CD4-positive, alpha-beta T cell treated with Interleukin-6 at 100 ng/mL for 8 hours (primary cell): ENCODE data around the gene GOLGA6L26.
"Not testable (repeated sequence)": the region's sequence is repeated elsewhere in the genome, so short reads cannot be mapped to it uniquely, and the experiment has no call there.

Source experiments
- DNase-seq: peaks from one replicate; pipeline ENCODE4 v3.0.0-alpha.2; 2020; ENCODE audit warnings: mixed read lengths, low spot score

Gene GOLGA6L26, protein sequence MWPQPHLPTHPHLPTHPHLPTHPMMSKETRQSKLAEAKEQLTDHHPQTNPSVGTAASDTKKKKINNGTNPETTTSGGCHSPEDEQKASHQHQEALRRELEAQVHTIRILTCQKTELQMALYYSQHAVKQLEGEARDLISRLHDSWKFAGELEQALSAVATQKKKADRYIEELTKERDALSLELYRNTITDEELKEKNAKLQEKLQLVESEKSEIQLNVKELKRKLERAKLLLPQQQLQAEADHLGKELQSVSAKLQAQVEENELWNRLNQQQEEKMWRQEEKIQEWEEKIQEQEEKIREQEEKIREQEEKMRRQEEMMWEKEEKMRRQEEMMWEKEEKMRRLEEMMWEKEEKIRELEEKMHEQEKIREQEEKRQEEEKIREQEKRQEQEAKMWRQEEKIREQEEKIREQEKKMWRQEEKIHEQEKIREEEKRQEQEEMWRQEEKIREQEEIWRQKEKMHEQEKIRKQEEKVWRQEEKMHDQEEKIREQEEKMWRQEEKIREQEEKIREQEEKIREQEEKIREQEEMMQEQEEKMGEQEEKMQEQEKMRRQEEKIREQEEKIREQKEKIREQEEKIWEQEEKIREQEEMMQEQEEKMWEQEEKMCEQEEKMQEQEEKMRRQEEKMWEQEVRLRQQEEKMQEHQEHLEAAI

DNA sequence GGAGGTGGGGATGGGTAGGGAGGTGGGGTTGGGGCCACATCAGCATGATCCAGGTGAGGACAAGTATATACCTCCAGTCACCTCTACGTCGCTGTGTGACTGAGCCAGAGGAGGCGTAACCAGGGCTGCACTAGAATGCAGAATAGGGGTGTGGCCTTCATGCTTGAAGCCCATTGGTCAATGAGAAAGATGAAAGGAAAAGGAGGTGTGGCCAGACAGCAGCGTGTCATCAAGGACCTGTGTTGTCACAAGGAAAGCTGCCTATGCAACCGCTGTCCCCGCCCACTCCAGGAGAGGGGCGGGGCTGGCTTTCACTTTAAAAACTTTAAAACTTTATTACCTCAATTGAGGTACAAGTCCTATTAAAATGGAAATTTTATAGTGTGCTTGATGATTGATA lies at the start of gene GOLGA6L26:
GOLGA6L26 (minus strand) TSS at position 101 of the 400 bp plus-strand sequence; CDS start at position 40, 61 bp downstream.
- not testable (repeated sequence) for DNase-seq

DNA sequence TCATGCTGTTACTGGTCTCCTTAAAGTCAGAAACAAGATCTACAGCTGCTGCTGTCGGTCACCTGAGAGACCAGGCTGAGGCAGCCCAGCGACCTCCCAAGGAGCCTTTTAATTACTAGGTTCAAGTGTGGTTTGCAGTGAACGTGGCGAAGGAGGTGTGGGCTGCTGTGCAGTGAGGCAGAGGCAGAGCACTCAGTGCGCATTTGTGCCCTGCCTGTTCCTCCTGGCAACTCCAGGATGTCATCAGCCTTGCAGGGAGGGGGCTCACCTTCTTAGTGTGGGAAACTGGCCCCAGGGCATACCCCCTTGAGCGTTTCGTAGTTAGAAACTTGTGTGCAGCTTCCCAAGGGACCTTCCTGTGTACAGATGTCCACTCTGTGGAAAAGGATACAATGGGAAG lies 47.2 kb upstream of the GOLGA6L26 start:
- not testable (repeated sequence) for DNase-seq

DNA sequence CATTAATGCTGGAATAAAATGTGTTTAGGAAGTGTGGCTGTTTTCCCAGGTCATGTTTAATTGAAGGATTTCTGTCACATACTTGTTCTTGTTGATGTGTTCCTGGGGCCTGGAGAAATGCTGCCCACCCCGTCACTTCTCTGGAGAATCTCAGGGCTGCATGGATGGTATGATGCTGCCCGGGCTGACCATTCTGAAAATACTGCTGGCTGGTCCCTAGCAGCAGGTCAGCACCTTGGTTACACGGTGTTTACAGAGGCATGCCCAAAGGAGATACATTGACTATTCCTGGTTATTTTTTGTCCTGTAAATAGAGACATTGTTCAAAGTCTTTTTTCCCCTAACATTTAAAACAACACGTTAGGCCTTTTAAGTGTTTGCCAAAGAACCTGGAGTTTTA lies 46.7 kb upstream of the GOLGA6L26 start:
- DNase-seq: not testable (repeated sequence)

DNA sequence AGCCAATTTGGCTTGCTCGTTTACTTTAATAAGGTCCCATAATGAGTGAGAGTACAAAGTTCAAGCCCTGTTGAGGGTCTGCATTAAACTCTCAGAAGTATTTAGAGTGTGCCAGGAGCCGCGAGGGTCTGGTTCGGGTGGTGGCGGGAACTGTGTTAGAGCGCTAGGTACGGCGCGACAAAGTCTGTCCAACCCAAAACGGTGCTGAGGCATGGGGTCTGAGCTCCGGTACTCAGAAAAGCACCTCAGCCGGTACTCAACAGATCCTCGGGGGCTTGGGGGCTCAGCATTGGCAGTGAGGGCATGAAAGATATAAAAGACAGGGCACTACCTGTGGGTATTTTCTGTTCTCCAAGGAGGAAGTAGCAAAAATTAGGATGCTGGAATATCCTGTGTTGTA lies 45.0 kb upstream of the GOLGA6L26 start:
- DNase-seq: not testable (repeated sequence)

DNA sequence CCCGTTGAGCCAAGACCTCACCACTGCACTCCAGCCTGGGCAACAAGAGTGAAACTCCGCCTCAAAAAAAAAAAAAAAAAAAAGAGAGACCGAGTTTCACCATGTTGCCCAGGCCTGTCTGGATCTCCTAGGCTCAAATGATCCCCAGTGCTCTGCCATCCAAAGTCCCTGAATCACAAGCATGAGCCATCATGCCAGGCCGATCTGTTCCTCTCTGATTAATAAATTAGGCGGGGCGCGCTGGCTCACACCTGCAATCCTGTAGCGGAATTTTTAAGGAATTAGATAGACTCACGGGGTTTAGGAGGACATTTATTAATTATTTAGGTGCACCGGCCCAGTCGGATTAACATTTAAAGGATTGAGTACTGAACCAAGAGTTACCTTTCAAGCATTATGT lies 40.2 kb upstream of the GOLGA6L26 start:
- DNase-seq: not testable (repeated sequence)

DNA sequence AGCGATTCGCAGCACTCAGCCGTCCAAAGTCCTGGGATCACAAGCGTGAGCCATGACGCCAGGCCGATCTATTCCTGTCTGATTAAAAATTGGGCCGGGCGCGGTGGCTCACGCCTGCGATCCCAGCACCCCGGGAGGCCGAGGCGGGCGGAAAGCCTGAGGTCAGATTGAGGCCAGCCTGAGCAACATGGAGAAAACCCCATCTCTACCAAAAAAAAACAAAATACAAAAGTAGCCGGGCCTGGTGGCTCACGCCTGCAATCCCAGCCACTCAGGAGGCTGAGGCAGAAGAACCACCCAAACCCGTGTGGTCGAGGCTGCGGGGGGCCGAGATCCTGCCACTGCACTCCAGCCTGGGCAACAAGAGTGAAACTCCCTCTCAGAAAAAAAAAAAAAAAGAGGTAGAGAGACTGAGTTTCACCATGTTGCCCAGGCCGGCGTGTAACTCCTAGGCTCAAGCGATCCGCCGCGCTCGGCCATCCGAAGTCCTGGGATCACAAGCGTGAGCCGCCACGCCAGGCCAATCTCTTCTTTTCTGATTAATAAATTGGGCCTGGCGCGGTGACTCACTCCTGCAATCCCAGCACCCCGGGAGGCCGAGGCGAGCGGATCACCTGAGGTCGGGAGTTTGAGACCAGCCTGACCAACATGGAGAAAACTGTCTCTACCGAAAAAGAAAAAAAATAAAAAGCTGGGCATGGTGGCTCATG lies 39.0 kb upstream of the GOLGA6L26 start:
- not testable (repeated sequence) for DNase-seq

DNA sequence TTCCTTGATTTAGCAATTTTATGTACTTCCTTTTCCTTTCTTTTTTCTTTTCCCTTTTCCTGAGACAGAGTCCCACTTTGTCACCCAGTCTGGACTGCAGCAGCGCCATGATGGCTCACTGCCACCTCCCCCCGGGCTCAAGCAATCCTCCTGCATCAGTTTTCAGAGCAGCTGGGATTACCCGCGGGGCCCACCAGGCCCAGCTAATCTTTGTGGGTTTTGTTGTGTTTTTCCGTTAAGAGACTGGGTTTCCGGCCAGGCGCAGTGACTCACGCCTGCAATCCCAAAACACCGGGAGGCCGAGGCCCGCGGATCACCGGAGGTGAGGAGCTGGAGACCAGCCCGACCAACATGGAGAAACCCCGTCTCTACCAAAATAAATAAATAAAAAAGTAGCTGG lies 38.3 kb upstream of the GOLGA6L26 start:
- no peak for DNase-seq

DNA sequence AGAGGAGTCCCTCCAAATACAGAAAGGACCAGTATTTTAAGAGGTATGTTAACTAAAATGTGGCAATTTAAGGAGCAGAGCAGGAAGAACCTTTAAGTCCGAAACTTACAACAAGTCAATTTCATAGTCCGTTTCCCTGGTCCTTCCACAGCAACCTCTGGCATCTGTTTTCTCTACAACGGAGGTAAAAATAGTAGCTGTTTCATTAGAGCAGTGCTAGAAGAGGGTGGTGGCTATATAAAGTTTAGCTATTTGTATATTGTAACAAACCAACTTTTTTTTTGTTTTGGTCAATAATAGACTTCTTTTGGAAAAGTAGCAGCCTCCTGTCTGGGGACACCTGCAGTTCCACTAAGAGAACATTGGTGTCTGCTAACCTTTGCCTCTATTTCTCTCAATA lies 37.9 kb upstream of the GOLGA6L26 start:
- DNase-seq: not testable (repeated sequence)

DNA sequence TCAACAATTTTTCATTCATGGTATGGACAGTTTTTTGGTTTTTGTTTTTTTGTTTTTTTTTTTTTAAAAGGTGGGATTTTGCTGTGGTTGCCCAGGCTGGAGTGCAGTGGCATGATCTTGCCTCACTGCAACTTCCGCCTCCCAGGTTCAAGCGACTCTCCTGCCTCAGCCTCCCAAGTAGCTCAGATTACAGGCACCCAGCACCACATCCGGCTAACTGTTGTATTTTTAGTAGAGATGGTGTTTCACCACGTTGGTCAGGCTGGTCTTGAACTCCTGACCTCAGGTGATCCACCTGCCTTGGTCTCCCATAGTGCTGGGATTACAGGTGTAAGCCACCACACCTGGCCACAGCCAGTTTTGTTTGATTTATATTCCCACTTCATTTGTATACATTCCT lies 37.1 kb upstream of the GOLGA6L26 start:
- not testable (repeated sequence) for DNase-seq

DNA sequence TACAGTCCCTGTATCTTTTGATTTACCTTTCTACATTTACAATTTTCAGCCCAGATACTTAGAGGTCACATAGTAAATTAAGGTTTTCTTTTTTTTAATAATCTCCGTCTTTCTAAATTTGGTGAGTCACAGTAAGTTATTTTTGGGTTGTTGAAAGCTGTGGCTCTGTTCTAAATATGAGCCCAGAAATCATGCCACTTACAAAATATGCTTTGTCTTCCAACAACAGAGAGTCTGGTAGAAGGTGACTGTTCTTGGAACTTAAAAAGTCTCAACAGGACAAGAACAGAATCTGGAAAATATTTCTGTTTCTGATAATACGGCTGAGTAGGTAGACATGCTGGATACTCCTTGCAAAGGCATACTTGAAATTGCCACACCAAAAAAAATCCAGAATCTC lies 36.6 kb upstream of the GOLGA6L26 start:
- no peak for DNase-seq

DNA sequence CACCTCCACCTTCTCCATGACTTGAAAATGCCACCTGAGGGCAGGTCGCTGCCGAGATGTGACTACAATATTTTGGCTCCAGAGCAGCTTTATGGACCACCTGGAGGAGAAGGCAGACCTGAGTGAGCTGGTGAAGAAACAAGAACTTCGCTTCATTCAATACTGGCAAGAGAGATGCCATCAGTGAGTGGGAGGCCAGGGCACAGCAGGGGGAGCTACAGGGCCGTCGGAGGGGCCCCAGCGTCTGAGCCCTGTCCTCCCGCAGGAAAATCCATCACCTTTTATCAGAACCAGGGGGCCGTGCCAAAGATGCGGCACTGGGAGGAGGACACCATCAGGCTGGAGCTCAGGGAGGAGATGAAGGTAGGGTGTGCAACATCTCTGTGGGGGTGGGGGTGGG lies 30.3 kb upstream of the GOLGA6L26 start:
- DNase-seq: not testable (repeated sequence)

DNA sequence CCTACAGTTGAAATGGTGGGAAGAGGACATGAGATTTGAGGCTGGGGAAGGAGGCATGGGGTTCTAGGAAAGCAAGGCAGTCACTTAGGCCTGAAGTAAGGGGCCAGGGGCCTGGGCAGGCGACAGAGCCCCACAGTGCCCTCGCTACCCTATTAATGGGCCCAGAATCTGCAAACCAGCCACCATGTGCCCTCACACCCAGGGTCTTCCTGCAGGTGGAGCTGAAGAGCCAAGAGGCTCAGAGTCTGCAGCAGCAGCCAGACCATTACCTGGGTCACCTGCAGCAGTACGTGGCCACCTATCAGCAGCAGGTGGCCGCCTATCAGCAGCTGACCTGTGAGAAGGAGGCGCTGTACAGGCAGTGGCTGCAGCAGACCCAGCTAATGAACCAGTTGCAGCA lies 28.6 kb upstream of the GOLGA6L26 start:
- not testable (repeated sequence) for DNase-seq

DNA sequence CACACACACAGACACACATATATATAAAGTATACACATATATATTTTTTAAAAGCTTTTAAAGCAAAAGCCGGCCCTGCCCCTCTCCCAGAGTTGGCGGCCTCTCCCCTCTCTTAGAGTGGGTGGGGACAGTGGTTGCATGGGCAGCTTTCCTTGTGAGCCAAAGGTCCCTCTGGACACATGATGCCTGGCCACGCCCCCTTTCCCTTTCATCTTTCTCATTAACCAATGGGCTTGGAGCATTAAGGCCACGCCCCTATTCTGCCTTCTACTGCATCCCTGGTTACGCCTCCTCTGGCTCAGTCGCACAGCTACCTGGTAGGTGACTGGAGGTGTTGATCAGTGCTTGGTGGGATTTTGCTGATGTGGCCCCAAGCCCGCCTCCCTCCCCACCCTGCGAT lies 20.5 kb upstream of the GOLGA6L26 start, which contains the start of gene GOLGA8S:
GOLGA8S (plus strand) TSS at position 301 of the 400 bp plus-strand sequence; CDS start at position 363, 62 bp downstream.
- DNase-seq: not testable (repeated sequence)

DNA sequence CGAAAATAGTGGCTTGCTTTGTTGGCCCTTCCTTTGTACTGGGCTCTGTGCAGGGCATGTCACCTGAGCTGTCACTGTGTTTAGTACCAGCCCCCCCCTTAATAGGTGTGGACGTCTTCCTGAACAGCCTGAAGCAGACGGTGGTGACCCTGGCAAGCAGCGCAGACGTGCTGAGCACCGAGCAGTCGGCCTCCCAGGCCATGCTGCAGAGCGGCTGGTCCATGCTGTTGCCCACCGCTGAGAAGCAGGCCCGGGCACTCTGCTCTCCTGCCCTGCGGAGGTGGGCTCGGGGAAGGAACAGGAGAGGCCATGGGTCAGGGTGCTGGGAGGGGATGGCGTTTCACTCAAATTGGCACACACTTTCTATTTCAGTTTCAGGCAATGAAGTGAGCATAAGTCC lies 22.8 kb downstream of the GOLGA6L26 start:
- not testable (repeated sequence) for DNase-seq

DNA sequence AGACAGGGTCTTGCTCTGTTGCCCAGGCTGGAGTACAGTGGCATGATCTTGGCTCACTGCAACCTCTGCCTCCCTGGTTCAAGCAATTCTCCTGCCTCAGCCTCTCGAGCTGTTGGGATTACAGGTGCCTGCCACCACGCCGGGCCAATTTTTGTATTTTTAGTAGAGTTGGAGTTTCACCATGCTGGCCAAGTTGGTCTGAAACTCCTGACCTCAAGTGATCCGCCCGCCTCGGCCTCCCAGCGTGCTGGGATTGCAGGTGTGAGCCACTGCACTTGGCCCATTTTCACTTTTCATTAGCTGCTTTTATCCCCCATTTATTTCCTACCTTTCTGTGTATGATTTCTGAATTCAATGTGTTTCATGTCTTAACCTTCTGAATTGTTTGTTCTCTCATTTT lies 28.1 kb downstream of the GOLGA6L26 start:
- DNase-seq: not testable (repeated sequence)

DNA sequence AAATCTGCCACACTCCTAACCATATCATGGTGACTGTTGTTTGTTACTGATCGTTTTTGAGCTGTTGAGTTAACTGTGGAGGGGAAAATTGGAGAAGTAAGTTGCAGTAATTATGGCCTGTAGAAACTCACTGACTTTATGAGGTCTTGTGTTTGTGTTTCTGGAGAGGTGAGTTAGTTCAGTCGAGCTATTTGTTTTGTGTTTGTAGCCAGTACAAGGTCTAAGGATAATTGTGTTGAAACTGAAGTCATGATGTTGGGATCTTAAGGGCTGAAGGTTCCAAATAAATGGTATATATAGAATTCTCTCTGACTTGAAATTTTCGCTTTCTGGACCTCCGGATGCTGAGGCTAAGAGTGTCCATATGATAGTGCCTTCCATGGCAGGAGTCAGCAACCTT lies 29.2 kb downstream of the GOLGA6L26 start:
- not testable (repeated sequence) for DNase-seq

DNA sequence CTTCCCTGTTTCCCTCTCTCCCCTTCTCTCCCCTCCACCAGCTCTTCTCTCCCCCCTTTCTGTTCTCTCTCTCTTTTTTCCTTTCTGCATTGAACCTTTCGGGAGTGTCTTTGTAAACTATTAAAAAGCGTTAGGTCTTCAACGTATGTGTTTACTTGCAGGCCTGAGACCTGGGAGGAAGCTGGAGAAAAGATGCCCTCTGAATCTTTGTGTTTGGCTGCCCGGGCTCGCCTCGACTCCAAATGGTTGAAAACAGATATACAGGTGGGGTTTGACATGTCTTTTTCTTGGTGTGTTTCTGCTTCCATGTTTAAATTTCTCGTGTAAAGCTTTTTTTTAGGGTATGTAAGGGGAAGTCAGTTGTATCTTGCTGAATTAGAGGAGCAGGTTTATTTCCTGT lies 29.7 kb downstream of the GOLGA6L26 start:
- DNase-seq: not testable (repeated sequence)

DNA sequence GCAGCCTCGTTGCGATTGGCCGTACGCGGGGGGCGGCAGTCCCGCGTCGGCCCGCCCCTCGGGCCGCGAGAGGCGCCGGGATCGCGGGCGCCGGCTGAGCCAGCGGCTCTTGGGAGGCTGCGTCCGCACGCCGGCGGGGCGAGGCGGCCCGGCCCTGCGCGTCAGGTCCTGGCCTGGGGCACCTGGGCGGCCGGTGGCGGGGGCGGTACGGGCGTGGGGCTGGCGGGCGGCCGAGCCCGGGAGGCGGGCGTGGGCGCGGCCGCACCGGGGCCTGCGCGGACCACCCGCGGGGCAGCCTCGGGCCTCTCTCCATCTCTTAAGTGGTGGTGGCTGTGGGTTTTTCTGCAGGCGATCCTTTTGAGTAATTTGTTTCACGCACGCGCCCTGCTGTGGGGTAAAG lies 30.3 kb downstream of the GOLGA6L26 start:
- DNase-seq: not testable (repeated sequence)

DNA sequence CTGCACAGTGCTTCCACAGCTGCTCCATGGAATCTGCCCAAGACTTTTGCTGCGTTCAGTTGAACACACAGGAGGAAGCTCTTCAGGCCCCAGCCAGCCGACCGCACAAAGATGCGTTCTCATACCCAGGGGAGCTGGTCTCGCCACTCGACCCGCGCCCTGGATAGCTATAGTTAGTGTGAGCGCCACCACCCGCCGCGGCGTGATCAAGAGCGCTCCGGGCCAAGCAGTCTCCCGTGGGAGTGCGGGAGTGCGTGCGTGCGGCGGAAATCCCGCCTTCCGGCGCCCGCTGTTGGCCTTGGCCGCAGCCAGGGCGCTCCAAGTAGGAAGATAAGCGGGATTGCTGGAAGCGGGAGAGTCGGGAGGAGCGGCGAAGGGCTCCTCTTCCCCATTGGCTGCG lies 30.8 kb downstream of the GOLGA6L26 start:
- DNase-seq: not testable (repeated sequence)
